Measurements from ENCODE around the gene MINAR1.

MINAR1 gene

GRCh38 chr15:79463781-79464270 is 31.7 kb downstream of the MINAR1 start:
- DNase-seq (ENCODE audit: low read depth in 1 of 2, low spot score in 1 of 2): no peak

GRCh38 chr15:79466488-79466887 is 34.4 kb downstream of the MINAR1 start:
- DNase-seq (ENCODE audit: low read depth in 1 of 2, low spot score in 1 of 2): no peak

- DNase-seq (ENCODE audit: low read depth in 1 of 2, low spot score in 1 of 2): no peak
These were observed 35.9 kb downstream of the MINAR1 start for GRCh38 chr15:79467865-79468586.

- no peak for DNase-seq (ENCODE audit: low read depth in 1 of 2, low spot score in 1 of 2)
These were observed 40.3 kb downstream of the MINAR1 start for GRCh38 chr15:79472446-79472845.

GRCh38 chr15:79474252-79474651 is 42.1 kb downstream of the MINAR1 start:
- DNase-seq (ENCODE audit: low read depth in 1 of 2, low spot score in 1 of 2): no peak

GRCh38 chr15:79475306-79475705 is 43.2 kb downstream of the MINAR1 start:
- no peak for DNase-seq (ENCODE audit: low read depth in 1 of 2, low spot score in 1 of 2)

DNA sequence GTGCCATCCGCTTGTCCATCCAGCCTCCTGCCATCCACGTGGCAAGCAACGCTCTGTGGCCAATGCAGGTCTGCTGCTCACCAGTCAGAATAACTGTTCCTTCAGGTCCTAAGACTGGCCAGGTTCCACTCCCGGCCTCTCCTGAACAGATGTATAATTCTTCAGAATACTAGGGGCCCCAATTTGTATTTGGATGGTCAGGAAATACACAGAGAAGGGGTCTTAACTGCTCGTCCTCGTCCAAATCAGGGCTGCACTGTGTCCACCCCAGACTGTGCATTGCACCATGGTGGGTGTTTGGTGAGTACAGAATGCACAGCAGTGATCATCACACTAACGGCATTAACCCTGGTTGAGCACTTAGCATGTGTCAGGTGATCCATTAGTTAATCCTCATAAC is 46.0 kb downstream of the MINAR1 start:
- DNase-seq (ENCODE audit: low read depth in 1 of 2, low spot score in 1 of 2): no peak

DNA sequence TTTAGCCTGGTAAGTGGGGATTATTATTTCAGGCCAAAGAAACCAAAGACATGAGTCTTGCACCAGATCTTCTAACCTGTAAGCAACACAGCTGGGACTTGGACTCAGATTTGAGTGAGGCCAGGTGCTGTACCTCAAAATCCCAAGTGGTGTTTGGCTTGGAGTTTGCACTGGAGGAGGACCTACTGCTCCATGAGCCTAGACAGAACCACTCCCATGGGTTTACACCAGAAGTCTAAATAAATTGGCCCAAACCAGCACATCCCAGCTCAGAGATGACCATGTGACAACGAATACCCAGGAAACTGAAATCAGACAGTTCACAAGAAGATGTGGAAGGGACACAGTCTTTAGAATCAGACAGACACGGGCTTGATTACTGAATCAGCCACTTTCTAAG is 47.5 kb downstream of the MINAR1 start:
- DNase-seq (ENCODE audit: low read depth in 1 of 2, low spot score in 1 of 2): no peak

GRCh38 chr15:79481793-79482192 is 49.7 kb downstream of the MINAR1 start:
- DNase-seq (ENCODE audit: low read depth in 1 of 2, low spot score in 1 of 2): no peak
